H9 (cell line): ENCODE measurements around the gene GPR176. TPM values are rescaled to one million over a fixed set of nuclear protein-coding genes. Genes with fewer than 3 reads are reported as not detected.
A peak's percentile ranks its signal among the peaks of the same experiment; 100 is the strongest.

Experiments used
- DNase-seq: peaks from one replicate; pipeline ENCODE4 v3.0.0-alpha.2; 2017
- H2AFZ ChIP-seq: one replicate; pipeline ENCODE4 v1.6.1; 2013; ENCODE audit warnings: mild to moderate bottlenecking, low read length, control low read depth, moderate library complexity
- H2AK5ac ChIP-seq: 2 replicates; pipeline ENCODE4 v1.6.1; 2013; ENCODE audit warnings: low read length, control low read depth, mixed read lengths; ENCODE audit not compliant: insufficient read length
- H2BK120ac ChIP-seq: one replicate; pipeline ENCODE4 v1.6.1; 2013; ENCODE audit warnings: low read depth, mild to moderate bottlenecking, low read length, control low read depth, inconsistent platforms; ENCODE audit not compliant: poor library complexity, severe bottlenecking
- H2BK12ac ChIP-seq: 2 replicates; pipeline ENCODE4 v1.6.1; 2013; ENCODE audit warnings: low read length, control low read depth, mixed read lengths, low read depth; ENCODE audit not compliant: insufficient read length
- H2BK15ac ChIP-seq: 2 replicates; pipeline ENCODE4 v1.6.1; 2013; ENCODE audit warnings: low read depth, low read length, control low read depth
- H2BK20ac ChIP-seq: one replicate; pipeline ENCODE4 v1.6.1; 2013; ENCODE audit warnings: low read depth, mild to moderate bottlenecking, low read length, control low read depth, inconsistent platforms; ENCODE audit not compliant: poor library complexity, severe bottlenecking
- H2BK5ac ChIP-seq: 2 replicates; pipeline ENCODE4 v1.6.1; 2013; ENCODE audit warnings: low read length, control low read depth, mixed read lengths; ENCODE audit not compliant: insufficient read length
- H3K14ac ChIP-seq: 2 replicates; pipeline ENCODE4 v1.6.1; 2013; ENCODE audit warnings: low read length, control low read depth; ENCODE audit not compliant: insufficient read depth
- H3K18ac ChIP-seq: 2 replicates; pipeline ENCODE4 v1.6.1; 2013; ENCODE audit warnings: low read depth, mild to moderate bottlenecking, mixed read lengths, low read length, control low read depth; ENCODE audit not compliant: insufficient read length
- H3K23ac ChIP-seq: 2 replicates; pipeline ENCODE4 v1.6.1; 2013; ENCODE audit warnings: low read length, control low read depth, mixed read lengths, low read depth; ENCODE audit not compliant: insufficient read length
- H3K23me2 ChIP-seq: 2 replicates; pipeline ENCODE4 v1.6.1; 2013; ENCODE audit warnings: low read depth, mild to moderate bottlenecking, mixed read lengths, low read length, control low read depth; ENCODE audit not compliant: insufficient read length, poor library complexity, severe bottlenecking
- H3K27ac ChIP-seq: 2 replicates; pipeline ENCODE4 v1.5.1; 2013; ENCODE audit warnings: low read length, control low read depth, mixed read lengths, low read depth; ENCODE audit not compliant: insufficient read length
- H3K27me3 ChIP-seq: 2 replicates; pipeline ENCODE4 v1.6.1; 2013; ENCODE audit warnings: low read length, control low read depth, inconsistent platforms; ENCODE audit not compliant: insufficient read depth
- H3K4ac ChIP-seq: 2 replicates; pipeline ENCODE4 v1.6.1; 2013; ENCODE audit warnings: low read depth, mild to moderate bottlenecking, control low read depth, inconsistent platforms, low read length, moderate library complexity
- H3K4me1 ChIP-seq: 2 replicates; pipeline ENCODE4 v1.6.1; 2013; ENCODE audit warnings: low read length, control low read depth, inconsistent platforms; ENCODE audit not compliant: insufficient read depth
- H3K4me2 ChIP-seq: 2 replicates; pipeline ENCODE4 v1.6.1; 2013; ENCODE audit warnings: low read length, control low read depth, mixed read lengths; ENCODE audit not compliant: insufficient read length, insufficient read depth
- H3K56ac ChIP-seq: 2 replicates; pipeline ENCODE4 v1.6.1; 2013; ENCODE audit warnings: low read depth, mild to moderate bottlenecking, mixed read lengths, low read length, control low read depth; ENCODE audit not compliant: insufficient read length
- H3K79me1 ChIP-seq: 2 replicates; pipeline ENCODE4 v1.6.1; 2013; ENCODE audit warnings: low read depth, mild to moderate bottlenecking, moderate library complexity, low read length, control low read depth, inconsistent platforms; ENCODE audit not compliant: insufficient read depth, poor library complexity, severe bottlenecking
- H3K79me2 ChIP-seq: 2 replicates; pipeline ENCODE4 v1.6.1; 2013; ENCODE audit warnings: low read length, control low read depth, inconsistent platforms; ENCODE audit not compliant: insufficient read depth
- H3K9ac ChIP-seq: 2 replicates; pipeline ENCODE4 v1.6.1; 2013; ENCODE audit warnings: low read length, control low read depth, mixed read lengths; ENCODE audit not compliant: insufficient read length; ENCODE audit errors: extremely low read depth
- H3K9me3 ChIP-seq: one replicate; pipeline ENCODE4 v1.6.1; 2013; ENCODE audit warnings: low read depth, low read length, inconsistent platforms; ENCODE audit not compliant: control insufficient read depth
- H3T11ph ChIP-seq: one replicate; pipeline ENCODE4 v1.6.1; 2013; ENCODE audit warnings: mild to moderate bottlenecking, low read length, control low read depth, inconsistent platforms
- H4K20me1 ChIP-seq: one replicate; pipeline ENCODE4 v1.6.1; 2013; ENCODE audit not compliant: control insufficient read depth, insufficient read length, insufficient read depth
- H4K5ac ChIP-seq: 2 replicates; pipeline ENCODE4 v1.6.1; 2013; ENCODE audit warnings: low read depth, mild to moderate bottlenecking, mixed read lengths, low read length, control low read depth; ENCODE audit not compliant: insufficient read length
- H4K8ac ChIP-seq: replicated peaks from 2 replicates; pipeline ENCODE4 v1.6.1; 2013; ENCODE audit warnings: low read length, control low read depth, mixed read lengths, low read depth; ENCODE audit not compliant: insufficient read length
- H4K91ac ChIP-seq: 2 replicates; pipeline ENCODE4 v1.6.1; 2013; ENCODE audit warnings: low read depth, mild to moderate bottlenecking, moderate library complexity, mixed read lengths, low read length, control low read depth; ENCODE audit not compliant: insufficient read length
- H3K27ac Mint-ChIP-seq, 3 experiments: 2 replicates in 2 of 3; 3 replicates in 1 of 3; pipeline ENCODE4 v1.8.0; 2020 to 2021; ENCODE audit warnings: mixed read lengths in 3 of 3, mild to moderate bottlenecking in 1 of 3, moderate library complexity in 1 of 3
- H3K27me3 Mint-ChIP-seq: 2 replicates; pipeline ENCODE4 v1.8.0; 2021; ENCODE audit warnings: low read depth, mild to moderate bottlenecking, moderate library complexity, mixed read lengths
- H3K36me3 Mint-ChIP-seq, 3 experiments: 2 replicates in 2 of 3; 3 replicates in 1 of 3; pipeline ENCODE4 v1.8.0; 2020 to 2021; ENCODE audit warnings: low read depth in 3 of 3, mixed read lengths in 3 of 3; ENCODE audit not compliant: insufficient read depth in 1 of 3
- H3K4me1 Mint-ChIP-seq, 2 experiments: 2 replicates each; pipeline ENCODE4 v1.8.0; 2020; ENCODE audit warnings: mixed read lengths in 2 of 2
- H3K4me3 Mint-ChIP-seq, 2 experiments: 2 replicates in 1 of 2; 3 replicates in 1 of 2; pipeline ENCODE4 v1.8.0; 2020 to 2021; ENCODE audit warnings: mild to moderate bottlenecking in 2 of 2, mixed read lengths in 2 of 2, moderate library complexity in 1 of 2
- H3K9me3 Mint-ChIP-seq, 2 experiments: 2 replicates in 1 of 2; 3 replicates in 1 of 2; pipeline ENCODE4 v1.8.0; 2020; ENCODE audit warnings: mild to moderate bottlenecking in 2 of 2, mixed read lengths in 2 of 2, moderate library complexity in 1 of 2
- CTCF ChIP-seq: fragments of 200-600 bp; sonication (generic); conservative IDR thresholded peaks from 3 replicates; pipeline ENCODE4 v1.8.0; 2021; ENCODE audit warnings: antibody characterized with exemption, mild to moderate bottlenecking
- WGBS: extraction: QIAGEN DNeasy Blood & Tissue Kit; methylation state at CpG from one replicate; pipeline ENCODE4 v1.1.7; 2013; ENCODE audit warnings: missing lambda C conversion rate, low lambda C conversion rate, mixed read lengths; ENCODE audit not compliant: insufficient read length; ENCODE audit errors: extremely low coverage; 5-methylcytosine and 5-hydroxymethylcytosine counted together
- total RNA-seq: library from RNA; stranded (reverse); gene quantifications from 2 replicates; pipeline ENCODE4 v1.2.1, GENCODE V29; 2021

Gene GPR176
- total RNA-seq, 1 experiment from 2014 or later, result 132 TPM

- Histone ChIP-seq H2BK20ac (no peak overlapping the region), H2AK5ac (no peak overlapping the region), H3K27ac (no peak overlapping the region), H3K56ac (no peak overlapping the region), H3T11ph (no peak overlapping the region), H2BK5ac (no peak overlapping the region), H3K14ac (no peak overlapping the region), H2BK120ac (no peak overlapping the region), H3K4ac (no peak overlapping the region), H4K20me1 (no peaks in the 10 kb centered on the region), H3K79me1 (no peaks in the 10 kb centered on the region), H4K5ac (no peak overlapping the region), H2BK15ac (no peak overlapping the region), H3K23me2 (no peaks in the 10 kb centered on the region), H2AFZ (no peak overlapping the region), H4K91ac (no peak overlapping the region), H3K4me1 (no peaks in the 10 kb centered on the region), H4K8ac (no peak overlapping the region), H3K4me2 (no peak overlapping the region), H3K9ac (no peak overlapping the region), H3K27me3 (no peaks in the 10 kb centered on the region), H2BK12ac (no peak overlapping the region), H3K18ac (no peak overlapping the region), H3K79me2 (no peaks in the 10 kb centered on the region; the same call in 1 of the 2 replicates), H3K23ac (no peak overlapping the region), H3K9me3 (no peaks in the 10 kb centered on the region)
- no peaks in the 10 kb centered on the region for H3K9me3 Mint-ChIP-seq
- H3K27me3 Mint-ChIP-seq, result no peaks in the 10 kb centered on the region
- peaks cover 4% of the 10 kb centered on the region in 2 experiments for H3K4me1 Mint-ChIP-seq
- TF ChIP-seq CTCF, result no peak
- peaks cover 37 to 72% (median 64%) of the 10 kb centered on the region in 3 experiments for H3K36me3 Mint-ChIP-seq
- WGBS, result no CpG with 5 or more reads among the region's 5 CpGs
- DNase-seq, result no peak
- no peak overlapping the region for H3K4me3 Mint-ChIP-seq
- peak overlapping the region in 2 of 3 experiments; percentile 10 to 76; a peak in 3 of 7 replicates for H3K27ac Mint-ChIP-seq
Measured at GRCh38 chr15:39948817-39949216, 28.8 kb upstream of the GPR176 start.
